GM21526 (cell line): ENCODE results near the gene IFITM1.
"Not testable (repeated sequence)": the region's sequence is repeated elsewhere in the genome, so short reads cannot be mapped to it uniquely, and the experiment has no call there.

Experiments used
- ATAC-seq: cut with Tn5 transposase; IDR thresholded peaks from one replicate; pipeline ENCODE4 v1.9.1; 2021; ENCODE audit warnings: moderate library complexity; ENCODE audit not compliant: unreplicated experiment, low FRiP score

IFITM1 gene

DNA sequence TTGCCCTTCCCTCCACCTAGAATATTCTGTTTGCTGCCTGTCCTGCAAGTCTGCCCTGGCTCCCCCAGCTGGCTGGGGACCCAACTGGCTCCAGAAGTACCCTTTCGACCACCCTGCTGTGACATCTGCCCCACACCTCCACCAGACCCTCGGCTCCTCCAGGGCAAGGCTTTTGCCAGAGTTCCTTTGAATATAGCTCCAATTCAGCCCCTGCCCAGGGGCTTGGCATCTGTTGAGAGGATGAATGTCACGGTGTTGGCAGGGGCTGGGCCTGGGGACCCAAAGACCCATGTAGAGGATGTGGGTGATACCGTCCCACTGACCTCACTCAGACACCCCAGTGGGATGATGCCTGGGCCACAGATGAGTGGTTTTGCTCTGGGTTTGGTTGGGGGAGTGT is 31.7 kb upstream of the IFITM1 start:
- no peak for ATAC-seq

DNA sequence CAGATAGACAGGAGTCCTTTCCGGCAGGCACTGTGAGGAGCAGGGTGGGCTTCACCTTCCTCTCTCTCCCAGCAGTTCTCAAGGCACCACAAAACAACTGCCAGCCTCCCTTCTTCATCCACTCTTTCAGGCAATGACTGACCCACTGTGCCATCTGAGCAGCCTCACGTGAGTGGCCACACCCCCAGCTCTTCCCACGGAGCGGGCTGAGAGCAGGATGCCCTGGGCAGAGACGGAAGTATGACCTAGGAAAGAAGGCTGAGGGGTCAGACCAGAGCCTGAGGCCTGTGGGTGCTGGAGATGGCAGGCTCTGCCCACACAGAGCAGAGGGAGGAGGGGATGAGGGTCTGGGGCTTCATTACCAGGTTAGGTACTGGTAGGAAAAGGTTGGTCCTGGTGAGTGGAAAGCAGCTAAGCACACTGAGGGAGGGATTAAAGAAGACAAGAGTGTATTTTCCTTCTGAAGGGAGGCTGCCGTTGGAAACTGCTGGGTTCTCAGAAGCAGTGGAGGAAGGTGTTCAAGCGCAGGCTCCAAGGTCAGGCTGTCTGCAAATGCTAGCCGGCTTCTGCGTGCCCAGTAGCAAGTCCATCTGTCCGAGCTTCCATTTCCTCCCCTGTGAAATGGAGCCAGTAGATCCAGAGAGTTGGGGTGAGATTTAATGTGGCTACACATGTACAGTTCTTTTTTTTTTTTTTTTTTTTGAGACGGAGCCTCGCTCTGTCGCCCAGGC is 31.0 kb upstream of the IFITM1 start:
- no peak for ATAC-seq

GRCh38 chr11:283405-284104 is 30.3 kb upstream of the IFITM1 start:
- ATAC-seq, result no peak

GRCh38 chr11:284105-285020 is 29.5 kb upstream of the IFITM1 start:
- ATAC-seq, result no peak

- no peak for ATAC-seq
These were observed 28.6 kb upstream of the IFITM1 start for GRCh38 chr11:285021-285893.

GRCh38 chr11:285894-286220 is 28.0 kb upstream of the IFITM1 start:
- no peak for ATAC-seq

DNA sequence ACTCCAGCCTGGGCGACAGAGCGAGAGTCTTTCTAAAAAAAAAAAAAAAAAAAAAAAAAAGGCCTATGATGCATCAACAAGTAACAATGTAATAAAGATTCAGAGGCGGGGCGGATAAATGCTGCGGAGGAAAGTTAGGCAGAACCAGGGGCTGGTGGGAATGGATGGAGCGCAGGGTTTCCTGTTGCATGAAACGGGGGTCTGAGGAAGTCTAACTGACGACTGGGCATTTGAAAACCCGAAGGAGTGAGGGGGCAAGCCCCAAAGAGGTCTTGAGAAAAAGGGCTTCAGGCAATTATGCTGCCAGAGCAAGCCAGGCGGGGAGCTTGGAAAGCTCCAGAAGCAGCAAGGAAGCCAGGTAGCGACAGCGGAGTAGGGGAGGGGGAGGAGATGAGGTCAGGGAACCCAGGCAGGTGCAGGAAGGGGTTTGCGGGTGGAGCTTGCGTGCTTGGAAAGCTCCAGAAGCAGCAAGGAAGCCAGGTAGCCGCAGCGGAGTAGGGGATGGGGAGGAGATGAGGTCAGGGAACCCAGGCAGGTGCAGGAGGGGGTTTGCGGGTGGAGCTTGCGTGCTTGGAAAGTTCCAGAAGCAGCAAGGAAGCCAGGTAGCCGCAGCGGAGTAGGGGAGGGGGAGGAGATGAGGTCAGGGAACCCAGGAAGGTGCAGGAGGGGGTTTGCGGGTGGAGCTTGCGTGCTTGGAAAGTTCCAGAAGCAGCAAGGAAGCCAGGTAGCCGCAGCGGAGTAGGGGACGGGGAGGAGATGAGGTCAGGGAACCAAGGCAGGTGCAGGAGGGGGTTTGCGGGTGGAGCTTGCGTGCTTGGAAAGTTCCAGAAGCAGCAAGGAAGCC is 26.6 kb upstream of the IFITM1 start:
- not testable (repeated sequence) for ATAC-seq

DNA sequence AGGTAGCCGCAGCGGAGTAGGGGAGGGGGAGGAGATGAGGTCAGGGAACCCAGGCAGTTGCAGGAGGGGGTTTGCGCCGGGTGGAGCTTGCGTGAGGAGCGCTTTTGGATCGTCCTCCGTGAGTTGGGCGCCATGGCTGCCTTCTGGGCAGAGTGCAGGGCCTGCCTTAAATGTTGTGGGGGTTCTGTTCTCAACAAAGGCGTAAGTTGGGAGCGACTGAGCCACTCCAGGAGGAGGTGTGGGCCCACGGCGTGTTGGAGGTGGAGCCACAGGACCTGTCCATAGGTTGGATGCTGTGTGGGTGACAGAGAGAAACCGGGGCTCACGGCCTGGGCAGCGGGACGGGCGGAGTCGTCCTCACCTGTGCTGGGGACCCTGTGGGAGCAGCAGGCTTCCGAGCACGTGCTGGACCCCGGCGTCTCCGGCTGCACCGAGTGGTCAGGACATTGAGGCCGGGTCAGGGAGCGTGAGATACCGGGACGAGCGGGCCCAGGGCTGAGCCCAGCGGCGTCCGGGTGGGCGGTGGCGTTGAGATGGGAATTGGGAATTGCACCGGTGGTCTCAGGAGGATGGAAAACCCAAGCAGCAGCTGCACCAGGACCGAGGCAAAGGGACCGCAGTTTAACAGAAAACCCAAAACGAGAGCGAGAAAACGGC is 25.9 kb upstream of the IFITM1 start:
- no peak for ATAC-seq

DNA sequence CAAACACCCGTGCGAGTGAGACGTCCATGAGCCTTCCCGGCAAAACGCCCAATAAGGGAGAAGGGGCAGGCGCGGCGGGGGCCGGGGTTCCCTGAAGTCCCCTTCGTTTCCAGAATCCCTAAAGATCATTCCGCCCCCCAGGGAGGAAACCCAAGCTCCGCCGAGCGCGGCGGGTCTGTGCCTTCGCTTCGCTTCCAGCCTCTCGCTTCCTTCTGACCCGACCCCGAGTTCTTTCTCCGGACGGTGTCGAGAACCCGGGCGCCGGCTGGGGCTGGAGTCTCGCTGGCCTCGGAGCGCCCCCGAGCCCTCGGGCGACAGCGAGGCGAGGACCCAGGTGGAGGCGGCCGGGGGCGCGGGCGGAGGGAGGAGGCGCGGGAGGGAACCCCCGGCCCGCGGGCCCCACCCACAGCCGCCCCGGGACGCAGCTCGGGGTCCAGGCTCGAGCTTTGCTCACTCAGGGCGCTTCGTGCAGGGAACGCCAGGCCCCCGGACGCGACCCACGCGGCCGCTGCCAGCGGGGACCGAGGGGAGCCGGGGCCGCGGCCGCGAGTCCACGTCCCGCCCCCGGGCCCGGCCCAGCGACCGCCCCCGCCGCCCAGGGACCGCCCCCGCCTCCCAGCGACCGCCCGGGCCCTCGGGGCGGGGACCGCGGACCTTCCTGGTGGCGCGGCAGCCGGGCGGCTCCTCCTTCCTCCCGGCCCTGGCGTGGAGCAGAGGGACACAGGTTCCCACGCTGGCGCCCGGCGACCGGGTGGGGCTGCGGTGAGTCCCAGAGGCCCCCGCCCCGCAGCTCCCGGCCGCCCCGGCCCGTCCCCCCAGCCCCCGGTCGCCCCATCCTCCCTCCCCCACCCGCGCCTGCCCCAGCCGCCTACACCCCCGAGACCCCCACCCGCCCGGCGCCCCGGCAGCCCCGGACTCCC is 25.1 kb upstream of the IFITM1 start, which contains the start of gene PGGHG:
TSS of gene PGGHG (plus strand) at position 649 of the 920 bp plus-strand sequence. CDS start 691 bp downstream, outside the sequence.
- no peak for ATAC-seq

DNA sequence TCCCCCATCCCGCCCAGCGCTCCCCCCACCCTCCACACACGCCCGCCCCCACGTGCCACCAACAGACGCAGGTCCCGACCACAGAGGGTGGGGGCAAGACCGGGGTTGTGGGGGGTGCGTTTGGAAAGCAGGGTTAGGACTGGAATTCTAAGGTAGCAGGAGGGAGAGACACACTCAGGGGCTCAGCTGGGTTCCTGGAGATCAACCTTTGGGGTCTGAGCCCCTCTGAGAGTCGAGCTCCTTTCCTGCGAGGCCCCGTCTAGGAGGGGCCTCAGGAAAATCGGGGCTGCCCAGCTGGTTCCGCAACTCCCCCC is 24.5 kb upstream of the IFITM1 start:
- no peak for ATAC-seq

DNA sequence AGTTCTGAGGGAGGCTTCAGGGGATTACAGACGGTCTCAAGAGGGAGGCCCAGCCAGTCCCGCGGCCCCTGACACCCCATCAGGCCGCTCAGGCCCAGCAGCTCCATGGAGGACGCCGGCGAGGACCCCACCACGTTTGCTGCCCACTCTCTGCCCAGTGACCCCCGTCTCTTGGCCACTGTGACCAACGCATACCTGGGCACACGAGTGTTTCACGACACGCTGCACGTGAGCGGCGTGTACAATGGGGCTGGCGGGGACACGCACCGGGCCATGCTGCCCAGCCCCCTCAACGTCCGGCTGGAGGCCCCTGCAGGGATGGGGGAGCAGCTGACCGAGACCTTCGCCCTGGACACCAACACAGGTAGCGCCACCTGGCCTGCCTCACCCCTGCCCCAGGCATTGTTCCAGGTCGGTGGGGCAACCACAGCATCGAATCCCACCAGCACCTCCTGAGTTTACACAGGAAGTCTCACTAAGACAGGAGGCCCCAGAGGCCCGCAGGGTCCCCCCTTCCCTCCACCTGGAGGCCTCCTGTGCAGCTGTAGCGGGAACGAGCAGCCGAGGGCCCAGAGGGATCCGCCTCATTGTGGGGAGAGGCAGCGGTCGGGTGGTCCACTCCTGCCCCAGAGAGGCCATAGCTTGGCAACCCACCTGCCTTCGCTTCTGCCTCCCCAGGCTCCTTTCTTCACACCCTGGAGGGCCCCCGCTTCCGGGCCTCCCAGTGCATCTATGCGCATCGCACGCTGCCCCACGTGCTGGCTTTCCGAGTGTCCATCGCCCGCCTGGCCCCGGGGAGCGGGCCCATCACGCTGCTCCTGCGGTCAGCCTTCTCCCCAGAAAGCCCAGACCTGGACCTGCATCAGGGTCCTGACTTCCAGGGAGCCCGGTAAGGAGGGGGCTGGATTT is 23.9 kb upstream of the IFITM1 start:
- no peak for ATAC-seq

- ATAC-seq, result no peak
These were observed 23.1 kb upstream of the IFITM1 start for GRCh38 chr11:290621-291231.

GRCh38 chr11:291281-292210 is 22.3 kb upstream of the IFITM1 start:
- no peak for ATAC-seq

DNA sequence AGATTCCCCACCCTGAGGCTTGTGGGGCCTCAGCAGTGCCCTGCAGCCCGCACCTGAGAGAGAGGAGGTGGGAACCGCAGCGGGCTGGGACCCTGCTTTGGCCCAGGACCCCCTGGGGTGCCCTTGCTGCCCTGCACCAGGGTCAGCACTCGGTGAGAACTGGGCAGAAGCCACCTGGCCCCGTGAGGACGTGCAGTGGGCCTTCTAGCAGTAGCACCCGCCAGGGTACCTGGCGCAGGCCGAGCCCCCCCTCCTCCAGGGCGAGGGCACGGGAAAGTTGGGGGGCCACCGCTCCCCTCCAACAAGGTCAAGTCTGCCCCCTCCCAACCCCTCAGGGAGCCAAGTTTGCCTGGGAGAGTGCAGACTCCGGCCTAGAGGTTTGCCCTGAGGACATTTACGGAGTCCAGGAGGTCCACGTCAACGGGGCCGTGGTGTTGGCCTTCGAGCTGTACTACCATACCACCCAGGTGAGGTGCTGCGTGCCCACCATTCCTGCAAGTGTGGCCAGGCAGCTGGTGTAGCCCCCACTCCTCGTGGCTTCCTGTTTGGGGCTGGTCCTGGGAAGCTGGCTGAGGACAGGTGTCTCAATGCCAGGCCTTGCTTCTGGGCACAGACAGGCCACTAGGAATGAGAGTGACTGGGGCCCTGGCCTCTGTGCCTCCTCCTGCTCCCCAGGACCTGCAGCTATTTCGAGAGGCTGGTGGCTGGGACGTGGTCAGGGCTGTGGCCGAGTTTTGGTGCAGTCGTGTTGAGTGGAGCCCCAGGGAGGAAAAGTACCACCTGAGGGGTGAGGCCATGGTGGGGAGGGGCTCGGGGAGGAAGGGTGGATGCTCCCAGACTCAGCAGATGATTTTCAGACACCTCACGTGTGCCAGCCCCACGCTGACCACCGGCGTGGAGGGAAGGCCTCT is 21.4 kb upstream of the IFITM1 start:
- ATAC-seq, result no peak
